Smooth muscle cell (in vitro differentiated cells): ENCODE data around the gene HPS5. TPM values are rescaled to one million over a fixed set of nuclear protein-coding genes. Genes with fewer than 3 reads are reported as not detected.

Experiments used
- DNase-seq: peaks from one replicate; lab custom pipeline; 2025; ENCODE audit not compliant: unreplicated experiment; lab: John Stamatoyannopoulos, UW
- H2AFZ ChIP-seq: fragments of 200-600 bp; sonication (generic); 2 replicates; pipeline ENCODE4 v1.6.0; 2016; ENCODE audit warnings: antibody characterized with exemption, low read depth, mild to moderate bottlenecking
- H3F3A ChIP-seq: fragments of 200-600 bp; sonication (generic); 2 replicates; pipeline ENCODE4 v1.6.0; 2017; ENCODE audit warnings: antibody characterized with exemption, low read depth
- H3K27ac ChIP-seq: fragments of 200-600 bp; sonication (generic); 2 replicates; pipeline ENCODE4 v1.5.1; 2016; ENCODE audit warnings: low read depth, mild to moderate bottlenecking
- H3K27me3 ChIP-seq: fragments of 200-600 bp; sonication (generic); 2 replicates; pipeline ENCODE4 v1.6.1; 2016; ENCODE audit warnings: low read depth, mild to moderate bottlenecking
- H3K36me3 ChIP-seq: fragments of 200-600 bp; sonication (generic); 2 replicates; pipeline ENCODE4 v1.5.1; 2016; ENCODE audit warnings: low read depth
- H3K4me1 ChIP-seq: fragments of 200-600 bp; sonication (generic); 2 replicates; pipeline ENCODE4 v1.5.1; 2016; ENCODE audit warnings: low read depth
- H3K4me2 ChIP-seq: fragments of 200-600 bp; sonication (generic); 2 replicates; pipeline ENCODE4 v1.6.0; 2016; ENCODE audit warnings: mild to moderate bottlenecking
- H3K4me3 ChIP-seq: fragments of 200-600 bp; sonication (generic); 2 replicates; pipeline ENCODE4 v1.5.1; 2016; ENCODE audit warnings: mild to moderate bottlenecking
- H3K79me2 ChIP-seq: fragments of 200-600 bp; sonication (generic); 2 replicates; pipeline ENCODE4 v1.6.0; 2016; ENCODE audit warnings: low read depth, mild to moderate bottlenecking
- H3K9ac ChIP-seq: fragments of 200-600 bp; sonication (generic); 2 replicates; pipeline ENCODE4 v1.6.0; 2016; ENCODE audit warnings: low read depth
- H3K9me3 ChIP-seq: fragments of 200-600 bp; sonication (generic); replicated peaks from 2 replicates; pipeline ENCODE4 v1.5.1; 2016; ENCODE audit warnings: low read depth
- H4K20me1 ChIP-seq: fragments of 200-600 bp; sonication (generic); 2 replicates; pipeline ENCODE4 v1.6.0; 2016; ENCODE audit warnings: low read depth
- CTCF ChIP-seq: fragments of 200-600 bp; sonication (generic); IDR thresholded peaks from 2 replicates; pipeline ENCODE4 v1.5.1; 2017; ENCODE audit warnings: borderline replicate concordance, mild to moderate bottlenecking, antibody characterized with exemption; ENCODE audit not compliant: insufficient read depth, poor library complexity, severe bottlenecking
- WGBS: methylation state at CpG from one replicate; pipeline ENCODE4 v1.1.7; 2016; ENCODE audit warnings: low lambda C conversion rate; 5-methylcytosine and 5-hydroxymethylcytosine counted together
- polyA plus RNA-seq: library from polyadenylated mRNA; unstranded; fragments of >200 nt; fragmentation: Nextera tagmentation; extraction: Ambion mirVana; gene quantifications from 2 replicates; pipeline ENCODE4 v1.2.1, GENCODE V29; 2016
- total RNA-seq: library from RNA; depleted of rRNA; stranded (reverse); fragments of >200 nt; gene quantifications from 2 replicates; pipeline ENCODE4 v1.2.3, GENCODE V29; 2014

HPS5 gene
- total and polyA plus RNA-seq, 2 experiments from 2014 or later: 7.4 to 13.1 TPM

- H3K4me1 ChIP-seq: no peaks in the 10 kb centered on the region
- H3K27me3 ChIP-seq: no peaks in the 10 kb centered on the region
- DNase-seq: no peak
- H3K4me2 ChIP-seq: no peak overlapping the region
- H3F3A ChIP-seq: no peaks in the 10 kb centered on the region
- H3K36me3 ChIP-seq: peaks cover 20% of the 10 kb centered on the region
- 100% methylated on average over 4 of the region's 4 CpGs for WGBS
- no peak overlapping the region for H3K27ac ChIP-seq
- no peak overlapping the region for H2AFZ ChIP-seq
- no peak for TF ChIP-seq CTCF
- H3K4me3 ChIP-seq: no peak overlapping the region
- no peaks in the 10 kb centered on the region for H4K20me1 ChIP-seq
- no peak overlapping the region for H3K9ac ChIP-seq
- no peaks in the 10 kb centered on the region for H3K9me3 ChIP-seq
- no peaks in the 10 kb centered on the region for H3K79me2 ChIP-seq
Observed at GRCh38 chr11:18288911-18289310, 33.0 kb downstream of the HPS5 start.

GRCh38 chr11:18285841-18286240 is 36.1 kb downstream of the HPS5 start:
- WGBS: 94% methylated on average over 1 of the region's 1 CpG
- Histone ChIP-seq H3K79me2 (no peaks in the 10 kb centered on the region), H3K4me2 (no peak overlapping the region), H4K20me1 (no peaks in the 10 kb centered on the region), H3K4me1 (no peaks in the 10 kb centered on the region), H3K9me3 (no peaks in the 10 kb centered on the region), H3K36me3 (peaks cover 18% of the 10 kb centered on the region), H3K27me3 (no peaks in the 10 kb centered on the region), H3K27ac (no peak overlapping the region), H2AFZ (no peak overlapping the region), H3K4me3 (no peak overlapping the region), H3F3A (no peaks in the 10 kb centered on the region), H3K9ac (no peak overlapping the region)
- DNase-seq: no peak
- no peak for TF ChIP-seq CTCF

GRCh38 chr11:18282626-18283025 is 39.3 kb downstream of the HPS5 start:
- no peak overlapping the region for H3K4me2 ChIP-seq
- no peak overlapping the region for H2AFZ ChIP-seq
- no peak for TF ChIP-seq CTCF
- DNase-seq: no peak
- no peaks in the 10 kb centered on the region for H3K9me3 ChIP-seq
- H3K36me3 ChIP-seq: peaks cover 21% of the 10 kb centered on the region
- no peak overlapping the region for H3K27ac ChIP-seq
- H4K20me1 ChIP-seq: no peaks in the 10 kb centered on the region
- no peaks in the 10 kb centered on the region for H3K27me3 ChIP-seq
- WGBS: 97% methylated on average over 2 of the region's 2 CpGs
- H3K79me2 ChIP-seq: no peaks in the 10 kb centered on the region
- H3K4me3 ChIP-seq: no peak overlapping the region
- no peaks in the 10 kb centered on the region for H3F3A ChIP-seq
- H3K9ac ChIP-seq: no peak overlapping the region
- H3K4me1 ChIP-seq: no peaks in the 10 kb centered on the region

DNA sequence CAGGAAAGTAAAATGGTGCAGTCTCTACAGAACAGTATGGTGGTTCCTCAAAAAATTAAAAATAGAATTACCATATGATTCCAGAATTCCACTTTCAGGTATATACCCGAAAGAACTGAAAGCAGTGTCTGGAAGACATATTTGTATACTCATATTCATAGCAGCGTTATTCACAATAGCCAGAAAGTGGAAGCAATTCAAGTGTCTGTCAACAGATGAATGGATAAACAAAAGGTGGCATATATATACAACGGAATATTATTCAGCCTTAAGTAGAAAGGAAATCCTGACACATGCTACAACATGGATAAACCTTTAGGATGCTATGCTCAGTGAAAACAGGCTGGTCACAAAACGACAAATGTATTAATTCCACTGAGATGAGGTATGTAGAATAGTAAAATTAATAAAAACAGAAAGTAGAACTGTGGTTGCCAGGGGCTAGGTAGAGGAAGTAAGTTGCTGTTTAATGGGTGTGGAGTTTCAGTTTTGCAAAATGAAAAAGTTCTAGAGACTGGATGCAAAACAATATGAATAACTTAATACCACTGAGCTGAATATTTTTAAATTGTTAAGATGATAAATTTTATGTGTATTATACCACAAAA is 41.4 kb downstream of the HPS5 start:
- no peak overlapping the region for H3K4me2 ChIP-seq
- no peaks in the 10 kb centered on the region for H3K79me2 ChIP-seq
- H3K4me3 ChIP-seq: no peak overlapping the region
- peaks cover 15% of the 10 kb centered on the region for H3K36me3 ChIP-seq
- WGBS: 97% methylated on average over 4 of the region's 4 CpGs
- H3F3A ChIP-seq: no peaks in the 10 kb centered on the region
- no peak for TF ChIP-seq CTCF
- H4K20me1 ChIP-seq: no peaks in the 10 kb centered on the region
- H3K9me3 ChIP-seq: no peaks in the 10 kb centered on the region
- no peaks in the 10 kb centered on the region for H3K27me3 ChIP-seq
- no peak for DNase-seq
- no peak overlapping the region for H2AFZ ChIP-seq
- H3K9ac ChIP-seq: no peak overlapping the region
- no peaks in the 10 kb centered on the region for H3K4me1 ChIP-seq
- no peak overlapping the region for H3K27ac ChIP-seq
